KG1 (cell line): ENCODE measurements around the gene TSPOAP1.

Experiments used
- DNase-seq: peaks from one replicate; lab custom pipeline; 2025; lab: John Stamatoyannopoulos, UW

The TSPOAP1 gene

GRCh38 chr17:58328195-58329034, at the start of gene TSPOAP1:
TSPOAP1 (minus strand) TSS chr17:58328795; CDS start chr17:58327920, 875 bp downstream.
- DNase-seq: peak; percentile 89

GRCh38 chr17:58377661-58378060, 49.1 kb upstream of the TSPOAP1 start:
- no peak for DNase-seq

GRCh38 chr17:58377093-58377601, 48.6 kb upstream of the TSPOAP1 start:
- DNase-seq: no peak

- no peak for DNase-seq
Measured at GRCh38 chr17:58376472-58377000, 47.9 kb upstream of the TSPOAP1 start.

- no peak for DNase-seq
Measured at GRCh38 chr17:58375811-58376210, 47.2 kb upstream of the TSPOAP1 start.

- DNase-seq: no peak
Measured at GRCh38 chr17:58375256-58375655, 46.7 kb upstream of the TSPOAP1 start.

GRCh38 chr17:58373923-58374322, 45.3 kb upstream of the TSPOAP1 start:
- no peak for DNase-seq

- DNase-seq: no peak
Measured at GRCh38 chr17:58373003-58373402, 44.4 kb upstream of the TSPOAP1 start.

GRCh38 chr17:58371300-58371950, 42.8 kb upstream of the TSPOAP1 start:
- DNase-seq: no peak

- no peak for DNase-seq
Measured at GRCh38 chr17:58370716-58371115, 42.1 kb upstream of the TSPOAP1 start.

GRCh38 chr17:58370309-58370708, 41.7 kb upstream of the TSPOAP1 start:
- no peak for DNase-seq

- DNase-seq: no peak
Measured at GRCh38 chr17:58369214-58370031, 40.8 kb upstream of the TSPOAP1 start.

GRCh38 chr17:58368860-58369213, 40.2 kb upstream of the TSPOAP1 start:
- DNase-seq: no peak

GRCh38 chr17:58367461-58367860, 38.9 kb upstream of the TSPOAP1 start:
- DNase-seq: no peak

- DNase-seq: no peak
Measured at GRCh38 chr17:58365980-58366595, 37.5 kb upstream of the TSPOAP1 start.

GRCh38 chr17:58365185-58365979, 36.8 kb upstream of the TSPOAP1 start:
- no peak for DNase-seq

- DNase-seq: no peak
Measured at GRCh38 chr17:58364270-58364942, 35.8 kb upstream of the TSPOAP1 start.

GRCh38 chr17:58363457-58364185, 35.0 kb upstream of the TSPOAP1 start:
- DNase-seq: no peak

GRCh38 chr17:58362368-58363014, 33.9 kb upstream of the TSPOAP1 start:
- no peak for DNase-seq
